Epithelial cell of proximal tubule (primary cell): Measurements from ENCODE around the gene GNS. TPM values are rescaled to one million over a fixed set of nuclear protein-coding genes. Genes with fewer than 3 reads are reported as not detected.

Source experiments
- DNase-seq: peaks from one replicate; pipeline ENCODE4 v3.0.0-alpha.2; 2011; ENCODE audit warnings: low read depth
- H3K4me3 ChIP-seq: 2 replicates; pipeline ENCODE4 v1.5.1; 2011; ENCODE audit warnings: low read depth, mild to moderate bottlenecking, low read length
- CTCF ChIP-seq: conservative IDR thresholded peaks from 2 replicates; pipeline ENCODE4 v1.5.1; 2012; ENCODE audit warnings: low read depth, mild to moderate bottlenecking, low read length
- total RNA-seq: library from RNA; depleted of rRNA; stranded (reverse); fragments of >200 nt; gene quantifications from 2 replicates; pipeline ENCODE4 v1.2.3, GENCODE V29; 2015

Gene GNS
- total RNA-seq, 1 donor from 2014 or later, result 63.9 TPM

- H3K4me3 ChIP-seq, result no peak overlapping the region
- TF ChIP-seq CTCF, result no peak
- DNase-seq, result no peak
These were observed 44.6 kb downstream of the GNS start for GRCh38 chr12:64714551-64714968.

DNA sequence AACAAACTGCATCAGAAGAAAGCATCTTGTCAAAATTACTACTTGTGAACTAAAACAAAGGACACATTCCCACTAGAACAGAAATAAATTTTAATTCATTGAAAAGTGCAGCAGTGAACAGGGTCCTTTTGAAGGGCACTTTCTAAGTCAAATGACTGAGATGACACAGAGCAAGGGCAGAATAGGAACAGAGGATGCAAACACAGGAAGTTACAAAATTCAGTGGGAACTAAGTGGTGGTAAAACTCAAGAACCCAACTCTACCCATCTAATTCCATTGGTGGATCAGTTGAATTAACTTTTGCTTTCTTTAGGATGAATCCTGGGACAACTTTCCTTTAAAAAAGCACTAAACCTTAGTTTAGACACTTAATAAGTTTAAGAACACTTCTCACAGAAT is 45.8 kb downstream of the GNS start:
- DNase-seq, result no peak
- H3K4me3 ChIP-seq, result no peak overlapping the region
- TF ChIP-seq CTCF, result no peak

DNA sequence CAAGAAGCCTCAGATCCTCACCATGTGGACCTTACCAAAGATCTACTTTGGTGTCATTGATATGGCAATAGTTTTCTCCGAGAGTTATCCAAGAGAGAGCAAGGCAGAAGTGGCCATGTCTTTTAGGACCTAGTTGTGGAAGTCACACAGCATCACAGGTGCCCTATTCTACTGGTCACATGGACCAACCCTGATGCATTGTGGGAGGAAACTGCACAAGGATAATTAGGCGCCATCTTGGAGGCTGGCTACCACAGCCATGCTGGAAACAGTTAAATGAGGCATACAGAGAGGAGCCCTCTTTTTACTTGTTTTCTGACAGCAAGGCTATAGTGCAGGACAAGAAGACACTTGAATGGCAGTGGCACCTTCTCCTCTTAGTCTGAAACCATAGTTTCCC is 49.8 kb downstream of the GNS start:
- no peak overlapping the region for H3K4me3 ChIP-seq
- no peak for DNase-seq
- no peak for TF ChIP-seq CTCF

DNA sequence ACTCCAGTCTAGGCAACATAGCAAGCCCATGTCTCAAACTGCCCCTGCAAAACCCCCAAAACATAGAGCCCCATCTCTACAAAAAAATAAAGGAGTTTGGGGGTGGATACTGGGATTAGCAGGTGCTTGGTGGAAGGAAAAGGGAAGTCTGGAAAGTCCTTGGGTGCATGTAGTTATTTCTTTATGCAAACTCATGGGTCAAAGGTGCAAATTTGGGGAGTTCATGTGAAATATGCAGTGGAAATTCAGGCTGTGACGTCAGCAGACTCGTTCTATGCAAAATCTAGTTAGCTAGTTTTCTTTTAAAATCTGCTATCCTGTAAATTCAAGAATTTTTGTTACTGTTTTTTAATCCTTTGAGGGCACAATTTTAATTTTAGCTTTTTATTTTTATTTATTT is 51.3 kb downstream of the GNS start:
- H3K4me3 ChIP-seq, result no peak overlapping the region
- no peak for DNase-seq
- TF ChIP-seq CTCF, result no peak

GRCh38 chr12:64707362-64707761 is 51.8 kb downstream of the GNS start:
- H3K4me3 ChIP-seq, result no peak overlapping the region
- no peak for TF ChIP-seq CTCF
- no peak for DNase-seq

DNA sequence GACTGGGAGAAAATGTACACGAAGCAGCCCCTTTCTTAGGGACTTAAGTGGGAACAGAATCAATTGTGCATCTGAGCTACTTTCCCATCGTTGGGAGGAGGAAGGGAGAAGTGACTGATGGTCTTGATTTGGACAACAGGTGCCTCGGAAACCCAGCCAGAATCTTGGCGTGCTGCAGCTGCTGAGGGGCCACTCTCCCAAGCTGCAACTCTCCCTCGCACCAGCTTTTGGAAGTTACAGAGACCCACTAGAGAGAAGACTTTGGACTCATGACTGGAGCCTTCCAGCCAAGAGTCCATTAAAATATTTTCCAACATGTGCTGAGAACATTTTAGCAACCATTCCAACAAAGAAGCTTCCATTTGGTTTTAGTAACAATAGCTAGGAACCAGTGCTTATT is 52.3 kb downstream of the GNS start:
- no peak for DNase-seq
- no peak for TF ChIP-seq CTCF
- no peak overlapping the region for H3K4me3 ChIP-seq

DNA sequence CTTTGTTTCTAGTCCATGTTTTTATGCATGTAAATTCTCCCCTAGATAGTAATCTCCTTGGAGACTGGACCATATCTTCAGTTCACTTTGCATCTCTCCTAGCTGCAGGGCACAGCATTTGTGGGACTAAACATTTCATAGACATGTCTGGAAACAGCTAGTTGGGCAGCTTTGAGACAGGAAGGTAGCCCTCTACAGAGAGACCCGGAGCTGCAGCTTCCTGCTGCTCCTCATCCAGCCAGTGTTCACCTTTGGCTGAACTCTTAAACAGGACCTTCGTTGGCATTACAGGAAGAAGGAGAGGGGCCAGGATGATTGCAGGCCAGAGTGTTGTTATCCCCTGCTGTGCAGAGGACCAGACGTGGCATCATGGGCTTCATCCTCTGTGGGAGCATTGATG is 52.9 kb downstream of the GNS start:
- no peak for DNase-seq
- no peak for TF ChIP-seq CTCF
- H3K4me3 ChIP-seq, result no peak overlapping the region
